Measurements from ENCODE around the gene ZNF573. TPM values are rescaled to one million over a fixed set of nuclear protein-coding genes. Genes with fewer than 3 reads are reported as not detected.
A peak's percentile ranks its signal among the peaks of the same experiment; 100 is the strongest.

ZNF573 gene
- polyA plus RNA-seq, 1 donor (not counting 4 experiments of a cell fraction or from before 2014, with no cell fraction given): 3.5 TPM

DNA sequence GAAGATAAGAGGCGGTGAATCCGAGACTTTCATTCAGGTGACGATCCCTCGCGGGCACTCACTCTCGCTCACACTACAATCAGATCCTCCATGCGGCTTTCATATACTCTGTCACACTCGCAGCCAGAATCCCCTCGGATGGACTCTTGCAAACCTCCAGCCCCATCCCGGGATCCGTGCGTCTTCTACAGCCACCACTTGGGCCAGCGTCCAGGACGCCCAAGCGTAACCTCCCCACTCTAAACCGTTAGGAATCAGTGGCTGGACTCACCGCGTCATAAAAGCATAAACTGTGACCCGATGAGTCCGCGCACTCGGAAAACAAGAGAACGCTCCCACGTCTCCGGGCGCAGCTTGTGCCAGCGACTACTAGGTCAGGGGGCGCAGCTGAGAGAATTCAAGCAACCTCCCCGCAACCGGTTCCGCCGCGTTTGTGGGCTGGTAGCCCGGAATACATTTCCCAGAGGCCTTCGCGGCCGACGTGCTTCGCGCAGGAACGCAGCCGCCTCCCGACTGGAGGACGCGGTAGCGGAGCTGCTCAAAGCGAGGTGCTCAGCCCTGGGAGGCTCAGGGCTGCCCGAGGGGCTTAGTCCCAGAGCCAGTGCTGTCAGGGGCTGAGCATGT lies 87.4 kb downstream of the ZNF573 start:
- H3K4me2 ChIP-seq (ENCODE audit: control insufficient read depth, extremely low read depth, insufficient read depth, low read depth, low read length): peak overlapping the region; percentile 85
- peak overlapping the region; percentile 83 for H2AFZ ChIP-seq (ENCODE audit: control insufficient read depth, low read length)
- no peaks in the 10 kb centered on the region for H3K4me1 ChIP-seq (ENCODE audit: control insufficient read depth, extremely low read depth, insufficient read depth, low read length)
- no peaks in the 10 kb centered on the region for H3K27me3 ChIP-seq (ENCODE audit: control insufficient read depth, extremely low read depth, insufficient read depth, low read length)
- H3K79me2 ChIP-seq (ENCODE audit: control insufficient read depth, insufficient read depth, low read length): no peaks in the 10 kb centered on the region
- no peaks in the 10 kb centered on the region for H3K9me1 ChIP-seq (ENCODE audit: control insufficient read depth, extremely low read depth, insufficient read depth, low read length)
- no peaks in the 10 kb centered on the region for H4K20me1 ChIP-seq (ENCODE audit: control insufficient read depth, extremely low read depth, insufficient read depth, low read length)
- no peak overlapping the region for H3K27ac ChIP-seq (ENCODE audit: control insufficient read depth, insufficient read depth, low read length)
- peaks cover 6% of the 10 kb centered on the region for H3K9me3 ChIP-seq (ENCODE audit: control insufficient read depth, low read depth, low read length)
- dilution Hi-C loops (cut with MboI; ENCODE audit: extremely low pct_ligation_motif_present, low sequenced_read_pairs): no loop called here
- peak overlapping the region; percentile 35 for H3K9ac ChIP-seq (ENCODE audit: control insufficient read depth, extremely low read depth, insufficient read depth, low read length)
- H3K4me3 ChIP-seq (ENCODE audit: control insufficient read depth in 2 of 3, extremely low read depth in 1 of 3, insufficient read depth in 2 of 3, low read depth in 1 of 3, low read length in 3 of 3): peak overlapping the region; percentile 29 to 69 (median 64)
- TF ChIP-seq EZH2 (IDR thresholded peaks at IDR 0.05; ENCODE audit: low read length): no peak
- TF ChIP-seq, protein P1, sequence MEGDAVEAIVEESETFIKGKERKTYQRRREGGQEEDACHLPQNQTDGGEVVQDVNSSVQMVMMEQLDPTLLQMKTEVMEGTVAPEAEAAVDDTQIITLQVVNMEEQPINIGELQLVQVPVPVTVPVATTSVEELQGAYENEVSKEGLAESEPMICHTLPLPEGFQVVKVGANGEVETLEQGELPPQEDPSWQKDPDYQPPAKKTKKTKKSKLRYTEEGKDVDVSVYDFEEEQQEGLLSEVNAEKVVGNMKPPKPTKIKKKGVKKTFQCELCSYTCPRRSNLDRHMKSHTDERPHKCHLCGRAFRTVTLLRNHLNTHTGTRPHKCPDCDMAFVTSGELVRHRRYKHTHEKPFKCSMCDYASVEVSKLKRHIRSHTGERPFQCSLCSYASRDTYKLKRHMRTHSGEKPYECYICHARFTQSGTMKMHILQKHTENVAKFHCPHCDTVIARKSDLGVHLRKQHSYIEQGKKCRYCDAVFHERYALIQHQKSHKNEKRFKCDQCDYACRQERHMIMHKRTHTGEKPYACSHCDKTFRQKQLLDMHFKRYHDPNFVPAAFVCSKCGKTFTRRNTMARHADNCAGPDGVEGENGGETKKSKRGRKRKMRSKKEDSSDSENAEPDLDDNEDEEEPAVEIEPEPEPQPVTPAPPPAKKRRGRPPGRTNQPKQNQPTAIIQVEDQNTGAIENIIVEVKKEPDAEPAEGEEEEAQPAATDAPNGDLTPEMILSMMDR (optimal IDR thresholded peaks at IDR 0.05 in 1 of 3, IDR thresholded peaks at IDR 0.05 in 1 of 3, conservative IDR thresholded peaks at IDR 0.05 in 1 of 3; ENCODE audit: extremely low read depth in 1 of 3, insufficient read depth in 2 of 3, low read length in 3 of 3): peak in 1 of 3 experiments; percentile 9
- no peak for FAIRE-seq
- DNase-seq (ENCODE audit: low read depth, low spot score): no peak
- H3K36me3 ChIP-seq (ENCODE audit: control insufficient read depth in 2 of 2, extremely low read depth in 1 of 2, insufficient read depth in 2 of 2, low read length in 2 of 2): peaks cover 0 to 4% of the 10 kb centered on the region in 2 experiments

Small RNA genes within 50 kb of the gene (small RNA-seq; reads per million reads assigned to genes)
- gene SELENOKP1 (ENCODE audit: insufficient read length in 3 of 3, low read depth in 3 of 3, low replicate concordance in 1 of 3): 0 to 0.25 (median 0) reads per million in 3 experiments

Other genes with a start within 250 kb of the ZNF573 start
- gene ZNF571, start 184.8 kb downstream of the ZNF573 start, polyA plus RNA-seq: 1.6 to 4.0 TPM (median 2.4 TPM) in 3 replicates
- gene ZNF540, start 184.7 kb downstream of the ZNF573 start, polyA plus RNA-seq: 0.15 to 0.95 TPM (median 0.35 TPM) in 3 replicates
- 3.0 to 4.2 TPM (median 3.4 TPM) in 3 replicates for gene ZFP30, start 124.1 kb downstream of the ZNF573 start, polyA plus RNA-seq
- 4.5 to 6.1 TPM (median 5.4 TPM) in 3 replicates for gene ZNF607, start 59.8 kb downstream of the ZNF573 start, polyA plus RNA-seq
- gene WDR87, start 127.0 kb upstream of the ZNF573 start, polyA plus RNA-seq: not detected in 3 replicates
- gene SIPA1L3, start 127.6 kb upstream of the ZNF573 start, polyA plus RNA-seq: 8.0 to 17.4 TPM (median 9.5 TPM) in 3 replicates

Measured in keratinocyte (primary cell).